NCI-H2029 treated with DMSO at 0.1 percent for 48 hours (cell line): ENCODE data around the gene UBQLN3.
A peak's percentile ranks its signal among the peaks of the same experiment; 100 is the strongest.

Experiments
- DNase-seq: peaks from one replicate; lab custom pipeline; 2025; lab: John Stamatoyannopoulos, UW

The UBQLN3 gene

GRCh38 chr11:5505363-5506048, 4.3 kb downstream of the UBQLN3 start:
- no peak for DNase-seq

- DNase-seq, result no peak
Measured at GRCh38 chr11:5504403-5504921, 5.3 kb downstream of the UBQLN3 start.

GRCh38 chr11:5500393-5500801, 9.4 kb downstream of the UBQLN3 start:
- DNase-seq, result no peak

GRCh38 chr11:5499671-5500070, 10.1 kb downstream of the UBQLN3 start:
- DNase-seq, result no peak

GRCh38 chr11:5489576-5490357, 20.0 kb downstream of the UBQLN3 start:
- DNase-seq, result no peak

- DNase-seq, result no peak
Measured at GRCh38 chr11:5488798-5489399, 20.9 kb downstream of the UBQLN3 start.

- no peak for DNase-seq
Measured at GRCh38 chr11:5488385-5488784, 21.4 kb downstream of the UBQLN3 start, which contains the start of gene OR52D1. OR52D1 (plus strand) TSS chr11:5488685; CDS start chr11:5488707, 22 bp downstream.

- no peak for DNase-seq
Measured at GRCh38 chr11:5486421-5486820, 23.3 kb downstream of the UBQLN3 start.

- DNase-seq, result no peak
Measured at GRCh38 chr11:5486003-5486402, 23.8 kb downstream of the UBQLN3 start.

- DNase-seq, result peak; percentile 8
Measured at GRCh38 chr11:5476186-5476819, 33.5 kb downstream of the UBQLN3 start.

- DNase-seq, result no peak
Measured at GRCh38 chr11:5473921-5474320, 35.8 kb downstream of the UBQLN3 start.

- no peak for DNase-seq
Measured at GRCh38 chr11:5467527-5467926, 42.2 kb downstream of the UBQLN3 start.

- DNase-seq, result no peak
Measured at GRCh38 chr11:5460983-5461621, 48.7 kb downstream of the UBQLN3 start.
